Mucosa of stomach (tissue), 1 donor: Measurements from ENCODE around the gene UMPS.
A peak's percentile ranks its signal among the peaks of the same experiment; 100 is the strongest.
"Not testable (repeated sequence)": the region's sequence is repeated elsewhere in the genome, so short reads cannot be mapped to it uniquely, and the experiment has no call there.

Experiments used
- H3K27me3 ChIP-seq: one replicate; pipeline ENCODE4 v1.7.0; 2013; ENCODE audit warnings: mild to moderate bottlenecking, low read length; ENCODE audit not compliant: control insufficient read depth, insufficient read depth
- H3K36me3 ChIP-seq: one replicate; pipeline ENCODE4 v1.7.0; 2013; ENCODE audit warnings: low read length; ENCODE audit not compliant: control insufficient read depth, insufficient read depth
- H3K4me1 ChIP-seq: one replicate; pipeline ENCODE4 v1.7.0; 2013; ENCODE audit warnings: mild to moderate bottlenecking, low read length; ENCODE audit not compliant: control insufficient read depth, insufficient read depth
- H3K4me3 ChIP-seq: one replicate; pipeline ENCODE4 v1.7.0; 2013; ENCODE audit warnings: low read length
- H3K9ac ChIP-seq: one replicate; pipeline ENCODE4 v1.7.0; 2013; ENCODE audit warnings: mild to moderate bottlenecking, low read length, moderate library complexity
- H3K9me3 ChIP-seq: one replicate; pipeline ENCODE4 v1.7.0; 2013; ENCODE audit warnings: mild to moderate bottlenecking, low read length, moderate library complexity; ENCODE audit not compliant: control insufficient read depth
- donor health status: Pancreatic carcinoma.

The UMPS gene

GRCh38 chr3:124730941-124731297 lies 667 bp downstream of the UMPS start:
- H3K27me3 ChIP-seq, result peaks cover 4% of the 10 kb centered on the region
- peak overlapping the region; percentile 86 for H3K4me3 ChIP-seq
- H3K9me3 ChIP-seq, result no peaks in the 10 kb centered on the region
- H3K9ac ChIP-seq, result peak overlapping the region; percentile 96
- no peaks in the 10 kb centered on the region for H3K36me3 ChIP-seq
- no peaks in the 10 kb centered on the region for H3K4me1 ChIP-seq

DNA sequence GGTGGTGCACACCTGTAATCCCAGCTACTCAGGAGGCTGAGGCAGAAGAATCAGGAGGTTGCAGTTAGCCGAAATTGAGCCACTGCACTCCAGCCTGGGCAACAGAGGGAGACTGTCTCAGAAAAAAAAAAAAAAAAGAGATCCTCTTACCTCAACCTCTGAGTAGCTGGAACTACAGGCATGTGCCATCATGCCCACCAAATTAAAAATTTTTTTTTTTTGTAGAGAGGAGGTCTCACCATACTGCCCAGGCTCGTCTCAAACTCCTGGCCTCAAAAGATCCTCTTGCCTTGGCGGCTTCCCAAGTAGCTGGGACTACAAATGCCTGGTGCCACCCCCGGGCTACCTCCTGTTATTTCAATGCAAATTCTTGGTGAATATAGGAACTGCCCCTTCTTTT lies 1.5 kb downstream of the UMPS start:
- Histone ChIP-seq H3K27me3 (peaks cover 4% of the 10 kb centered on the region), H3K9me3 (no peaks in the 10 kb centered on the region), H3K9ac (no peak overlapping the region), H3K36me3 (no peaks in the 10 kb centered on the region), H3K4me3 (no peak overlapping the region), H3K4me1 (no peaks in the 10 kb centered on the region)

DNA sequence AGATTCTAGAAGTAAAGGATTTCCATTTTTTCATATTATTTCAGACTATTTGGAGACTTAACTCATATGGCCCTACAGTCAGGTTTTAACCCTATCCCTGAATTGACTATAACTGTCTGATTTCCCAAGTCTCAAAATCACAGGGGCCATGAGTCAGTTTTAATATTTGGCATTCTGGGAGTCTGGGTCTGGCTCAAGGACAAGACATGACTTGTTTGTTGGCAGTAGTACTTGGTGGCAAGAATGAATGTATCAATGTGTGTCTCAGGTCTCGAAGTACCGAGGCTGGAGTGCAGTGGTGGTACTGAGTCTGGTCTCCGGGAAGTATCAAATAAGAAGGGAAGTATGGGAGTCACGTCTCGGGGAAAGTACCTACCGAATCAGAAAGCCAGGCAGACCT lies 10.8 kb downstream of the UMPS start:
- Histone ChIP-seq H3K4me3 (no peak overlapping the region), H3K9me3 (no peaks in the 10 kb centered on the region), H3K4me1 (no peaks in the 10 kb centered on the region), H3K36me3 (peaks cover 11% of the 10 kb centered on the region), H3K9ac (no peak overlapping the region), H3K27me3 (no peaks in the 10 kb centered on the region)

- Histone ChIP-seq H3K27me3 (no peaks in the 10 kb centered on the region), H3K4me3 (no peak overlapping the region), H3K9ac (no peak overlapping the region), H3K4me1 (no peaks in the 10 kb centered on the region), H3K36me3 (peaks cover 4% of the 10 kb centered on the region), H3K9me3 (no peaks in the 10 kb centered on the region)
Observed at GRCh38 chr3:124745756-124746155, 15.5 kb downstream of the UMPS start.

DNA sequence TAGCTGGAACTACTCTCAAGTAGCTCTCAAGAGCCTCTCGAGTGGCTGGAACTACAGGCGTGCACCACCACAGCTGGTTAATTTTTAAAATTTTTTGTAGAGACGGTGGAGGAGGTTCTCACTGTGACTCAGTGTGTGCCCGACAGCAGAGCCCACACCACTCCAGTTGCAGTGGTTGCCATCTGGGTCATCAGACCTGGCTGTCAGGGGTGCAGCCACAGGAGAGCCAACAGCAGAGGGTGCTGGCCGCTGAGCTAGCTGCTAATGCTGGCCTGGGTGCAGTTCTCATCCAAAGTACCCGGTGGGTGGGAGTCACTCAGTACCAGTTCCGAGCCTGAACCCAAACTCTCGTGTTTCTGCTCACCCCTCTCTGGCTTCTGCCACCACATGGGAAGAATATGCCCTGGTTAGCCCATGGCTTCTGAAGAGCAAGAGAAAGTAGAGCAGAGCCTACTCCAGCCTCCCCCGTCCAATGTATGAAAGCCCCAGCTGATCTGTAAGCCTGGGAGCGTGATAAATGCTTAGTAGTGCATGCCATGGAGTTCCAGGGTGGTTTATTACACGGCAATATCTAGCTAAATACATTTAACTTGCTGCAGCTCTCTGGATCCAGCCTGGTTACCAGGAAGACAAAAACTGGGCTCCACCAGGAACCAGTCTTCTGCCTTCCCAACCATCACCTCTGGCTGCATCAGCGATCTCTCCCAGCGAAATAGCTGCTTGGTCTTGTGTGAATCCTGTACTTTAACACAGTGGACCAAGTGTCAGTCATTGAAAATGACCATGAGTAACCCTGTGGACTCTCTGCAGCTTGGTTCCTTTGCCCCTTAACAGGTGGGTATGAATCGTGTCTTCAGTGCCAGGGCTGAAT lies 17.1 kb downstream of the UMPS start:
- Histone ChIP-seq H3K36me3 (peaks cover 4% of the 10 kb centered on the region), H3K9ac (no peak overlapping the region), H3K9me3 (no peaks in the 10 kb centered on the region), H3K27me3 (no peaks in the 10 kb centered on the region), H3K4me1 (no peaks in the 10 kb centered on the region), H3K4me3 (no peak overlapping the region)

DNA sequence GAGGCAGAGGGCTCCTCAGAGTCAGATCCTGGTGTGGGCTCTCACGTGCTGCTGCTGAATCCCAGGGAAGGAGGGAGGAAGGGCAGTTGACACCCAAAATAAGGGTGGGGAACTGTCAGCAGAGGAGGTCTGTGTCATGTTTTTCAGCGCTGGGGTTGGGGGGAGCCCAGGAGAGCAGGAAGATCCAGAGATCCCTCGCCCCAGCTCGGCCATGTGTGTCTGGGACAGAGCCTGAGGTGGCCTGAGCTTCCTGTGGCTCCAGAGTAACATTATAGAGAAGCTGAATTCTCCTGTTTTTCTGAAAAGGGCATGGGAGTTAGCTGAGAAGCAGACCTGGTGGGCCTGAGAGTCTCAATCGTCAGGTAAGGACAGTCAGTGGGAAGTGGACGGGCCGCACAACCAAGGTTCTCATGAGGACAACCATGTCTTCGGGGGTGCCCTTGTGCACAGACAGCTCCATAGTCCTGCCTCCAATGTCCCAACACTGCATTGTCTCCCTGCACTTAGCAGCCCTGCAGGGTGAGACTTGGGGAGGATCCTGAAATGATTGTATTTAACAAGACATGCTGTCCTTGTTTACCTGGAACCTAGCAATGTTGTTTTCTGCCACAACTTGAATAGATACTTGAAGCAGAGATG lies 18.4 kb downstream of the UMPS start:
- Histone ChIP-seq H3K27me3 (no peaks in the 10 kb centered on the region), H3K9me3 (no peaks in the 10 kb centered on the region), H3K4me1 (no peaks in the 10 kb centered on the region), H3K36me3 (peaks cover 4% of the 10 kb centered on the region), H3K4me3 (no peak overlapping the region), H3K9ac (no peak overlapping the region)

DNA sequence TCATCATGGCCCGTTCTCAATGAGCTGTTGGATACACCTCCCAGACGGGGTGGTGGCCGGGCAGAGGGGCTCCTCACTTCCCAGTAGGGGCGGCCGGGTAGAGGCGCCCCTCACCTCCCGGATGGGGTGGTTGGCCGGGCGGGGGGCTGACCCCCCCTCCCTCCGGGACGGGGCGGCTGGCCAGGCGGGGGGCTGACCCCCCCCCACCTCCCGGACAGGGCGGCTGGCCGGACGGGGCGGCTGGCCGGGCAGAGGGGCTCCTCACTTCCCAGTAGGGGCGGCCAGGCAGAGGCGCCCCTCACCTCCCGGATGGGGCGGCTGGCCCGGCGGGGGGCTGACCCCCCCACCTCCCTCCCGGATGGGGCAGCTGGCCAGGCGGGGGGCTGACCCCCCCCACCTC lies 19.6 kb downstream of the UMPS start:
- H3K4me3 ChIP-seq, result not testable (repeated sequence)

GRCh38 chr3:124751501-124751900 lies 21.2 kb downstream of the UMPS start:
- H3K36me3 ChIP-seq, result no peaks in the 10 kb centered on the region
- no peak overlapping the region for H3K9ac ChIP-seq
- H3K4me3 ChIP-seq, result no peak overlapping the region
- no peaks in the 10 kb centered on the region for H3K9me3 ChIP-seq
- no peaks in the 10 kb centered on the region for H3K27me3 ChIP-seq
- H3K4me1 ChIP-seq, result no peaks in the 10 kb centered on the region

More for the DNA sequence above, 19.6 kb downstream of the UMPS start:
- H3K4me1 ChIP-seq, H3K9me3 ChIP-seq, H3K9ac ChIP-seq, H3K36me3 ChIP-seq, H3K27me3 ChIP-seq: not testable (repeated sequence)

GRCh38 chr3:124752051-124752450 lies 21.8 kb downstream of the UMPS start:
- Histone ChIP-seq H3K4me1 (no peaks in the 10 kb centered on the region), H3K27me3 (no peaks in the 10 kb centered on the region), H3K36me3 (no peaks in the 10 kb centered on the region), H3K4me3 (no peak overlapping the region), H3K9me3 (no peaks in the 10 kb centered on the region), H3K9ac (no peak overlapping the region)

GRCh38 chr3:124757926-124758325 lies 27.7 kb downstream of the UMPS start:
- not testable (repeated sequence) for H3K9ac ChIP-seq, H3K9me3 ChIP-seq, H3K36me3 ChIP-seq, H3K4me3 ChIP-seq, H3K27me3 ChIP-seq, H3K4me1 ChIP-seq

GRCh38 chr3:124758851-124759635 lies 28.8 kb downstream of the UMPS start:
- no peaks in the 10 kb centered on the region for H3K4me1 ChIP-seq
- H3K36me3 ChIP-seq, result no peaks in the 10 kb centered on the region
- H3K27me3 ChIP-seq, result no peaks in the 10 kb centered on the region
- H3K4me3 ChIP-seq, result no peak overlapping the region
- no peak overlapping the region for H3K9ac ChIP-seq
- no peaks in the 10 kb centered on the region for H3K9me3 ChIP-seq
